GM18520 (cell line): ENCODE results near the gene HOATZ.

ENCODE experiments used
- ATAC-seq: cut with Tn5 transposase; IDR thresholded peaks from one replicate; pipeline ENCODE4 v1.9.1; 2021; ENCODE audit not compliant: unreplicated experiment

Gene HOATZ

DNA sequence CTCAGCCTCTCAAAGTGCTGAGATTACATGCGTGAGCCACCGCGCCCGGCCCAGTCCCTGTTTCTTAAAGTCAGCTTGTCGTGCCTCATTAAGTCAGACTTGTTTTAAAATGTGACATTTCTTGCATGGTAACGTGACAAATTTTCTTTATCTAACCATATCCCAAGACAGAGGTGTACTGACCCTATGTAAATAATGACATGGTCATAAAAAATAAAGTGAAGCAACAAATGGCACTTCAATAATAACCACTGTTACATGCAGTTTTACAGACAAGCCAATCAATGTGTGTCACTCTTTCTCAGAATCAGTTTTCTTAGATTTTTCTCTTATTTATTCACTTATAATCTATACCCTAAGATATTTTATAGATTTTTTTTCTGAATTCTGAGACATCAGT lies 61.2 kb downstream of the HOATZ start:
- ATAC-seq = no peak

- ATAC-seq = no peak
These were observed 63.2 kb downstream of the HOATZ start for GRCh38 chr11:111577821-111578220.

DNA sequence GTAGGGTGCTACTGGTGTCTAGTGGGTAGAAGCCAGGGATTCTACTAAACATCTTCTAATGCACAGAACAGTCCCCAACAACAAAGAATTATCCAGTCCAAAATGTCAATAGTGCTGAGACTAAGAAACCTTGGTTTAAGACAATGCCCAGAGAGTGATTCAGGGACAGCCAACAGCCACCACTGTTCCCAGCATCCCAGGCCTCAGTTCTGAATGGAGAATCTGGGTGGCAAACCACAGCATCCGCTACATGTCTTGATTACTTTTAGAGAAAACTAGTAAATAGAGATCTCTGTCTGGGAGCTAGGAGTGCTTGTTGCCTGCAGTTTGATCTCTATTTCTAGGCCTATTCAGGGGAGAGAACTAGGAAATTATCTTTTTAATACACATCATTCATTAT lies 66.8 kb downstream of the HOATZ start:
- ATAC-seq = no peak

DNA sequence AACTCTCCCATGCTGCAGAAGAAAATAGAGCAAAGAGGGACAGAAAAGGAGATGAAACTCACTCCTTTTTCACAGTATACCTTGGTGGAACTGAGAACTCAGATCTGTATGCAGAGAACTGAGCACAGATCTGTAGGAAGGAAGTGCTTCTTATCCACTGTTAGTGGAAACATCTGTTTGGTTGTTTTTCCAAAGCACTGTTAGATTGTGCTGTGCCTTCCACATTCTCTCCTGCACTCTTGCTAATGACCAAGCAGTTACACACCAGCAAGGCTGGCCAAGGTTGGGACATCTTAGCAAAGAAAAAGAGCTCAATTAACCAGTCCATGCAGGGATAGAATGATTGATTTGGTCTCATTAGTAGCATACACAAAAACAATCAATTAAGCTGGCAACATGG lies 67.6 kb downstream of the HOATZ start:
- ATAC-seq = no peak

DNA sequence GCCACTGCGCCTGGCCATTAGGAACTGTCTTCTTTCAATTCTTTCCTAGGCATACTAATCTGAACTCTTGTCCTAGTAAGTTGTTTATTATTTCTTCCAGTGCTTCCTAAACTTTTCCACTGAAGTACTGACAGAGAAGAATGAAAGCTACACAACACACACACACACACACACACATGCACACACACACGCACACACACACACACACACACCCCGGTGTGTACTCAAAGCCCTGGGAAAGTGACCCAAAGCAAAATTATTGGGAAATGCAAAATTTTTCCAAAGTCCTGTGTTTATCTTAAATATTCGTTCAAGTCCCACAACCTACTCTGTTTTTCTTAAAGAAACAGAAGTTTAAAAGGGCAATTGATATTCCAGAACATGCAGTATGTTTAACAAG lies 68.3 kb downstream of the HOATZ start:
- no peak for ATAC-seq

DNA sequence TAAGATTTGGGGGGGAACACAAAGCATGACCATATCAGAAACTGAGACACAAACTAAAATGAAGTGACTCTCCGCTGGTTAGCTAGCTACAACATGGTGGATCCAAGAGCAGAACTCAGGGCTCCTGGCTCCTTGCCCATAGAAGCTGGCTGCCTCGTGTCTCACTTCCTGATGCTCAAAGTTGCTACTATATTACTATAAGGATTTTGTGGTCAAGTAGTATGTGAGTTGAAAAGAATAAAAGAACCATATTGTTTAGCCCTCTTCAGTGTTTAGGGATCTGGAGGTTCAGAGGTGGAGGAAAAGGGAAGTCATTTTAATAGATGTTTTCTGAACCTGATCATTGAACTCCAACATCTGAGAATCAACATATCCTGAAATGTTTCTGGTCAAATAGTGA lies 70.8 kb downstream of the HOATZ start:
- no peak for ATAC-seq

DNA sequence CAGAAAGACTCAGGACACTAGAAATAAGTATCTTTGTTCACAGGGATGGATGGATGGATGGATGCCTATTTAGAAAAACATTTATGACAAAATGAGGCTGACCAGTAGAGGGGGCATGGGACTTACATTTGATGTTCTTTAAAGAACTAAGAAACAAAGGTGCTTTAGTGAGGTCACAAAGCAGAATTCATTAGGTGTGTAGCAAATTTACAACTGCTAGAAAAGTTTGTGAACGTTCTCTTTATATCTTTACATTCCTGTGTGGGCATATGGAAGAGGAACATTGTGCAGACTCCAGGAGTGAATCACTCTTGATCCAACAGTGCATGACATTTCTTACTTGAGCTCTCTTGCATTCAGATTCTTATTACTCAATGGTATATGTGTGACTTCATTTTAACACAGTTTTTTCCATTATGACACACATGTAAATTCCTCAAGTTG lies 71.8 kb downstream of the HOATZ start:
- ATAC-seq = no peak
